ENCODE results near the gene ATXN7L3.
"Not testable (repeated sequence)": the region's sequence is repeated elsewhere in the genome, so short reads cannot be mapped to it uniquely, and the experiment has no call there.

Gene ATXN7L3, protein sequence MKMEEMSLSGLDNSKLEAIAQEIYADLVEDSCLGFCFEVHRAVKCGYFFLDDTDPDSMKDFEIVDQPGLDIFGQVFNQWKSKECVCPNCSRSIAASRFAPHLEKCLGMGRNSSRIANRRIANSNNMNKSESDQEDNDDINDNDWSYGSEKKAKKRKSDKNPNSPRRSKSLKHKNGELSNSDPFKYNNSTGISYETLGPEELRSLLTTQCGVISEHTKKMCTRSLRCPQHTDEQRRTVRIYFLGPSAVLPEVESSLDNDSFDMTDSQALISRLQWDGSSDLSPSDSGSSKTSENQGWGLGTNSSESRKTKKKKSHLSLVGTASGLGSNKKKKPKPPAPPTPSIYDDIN

DNA sequence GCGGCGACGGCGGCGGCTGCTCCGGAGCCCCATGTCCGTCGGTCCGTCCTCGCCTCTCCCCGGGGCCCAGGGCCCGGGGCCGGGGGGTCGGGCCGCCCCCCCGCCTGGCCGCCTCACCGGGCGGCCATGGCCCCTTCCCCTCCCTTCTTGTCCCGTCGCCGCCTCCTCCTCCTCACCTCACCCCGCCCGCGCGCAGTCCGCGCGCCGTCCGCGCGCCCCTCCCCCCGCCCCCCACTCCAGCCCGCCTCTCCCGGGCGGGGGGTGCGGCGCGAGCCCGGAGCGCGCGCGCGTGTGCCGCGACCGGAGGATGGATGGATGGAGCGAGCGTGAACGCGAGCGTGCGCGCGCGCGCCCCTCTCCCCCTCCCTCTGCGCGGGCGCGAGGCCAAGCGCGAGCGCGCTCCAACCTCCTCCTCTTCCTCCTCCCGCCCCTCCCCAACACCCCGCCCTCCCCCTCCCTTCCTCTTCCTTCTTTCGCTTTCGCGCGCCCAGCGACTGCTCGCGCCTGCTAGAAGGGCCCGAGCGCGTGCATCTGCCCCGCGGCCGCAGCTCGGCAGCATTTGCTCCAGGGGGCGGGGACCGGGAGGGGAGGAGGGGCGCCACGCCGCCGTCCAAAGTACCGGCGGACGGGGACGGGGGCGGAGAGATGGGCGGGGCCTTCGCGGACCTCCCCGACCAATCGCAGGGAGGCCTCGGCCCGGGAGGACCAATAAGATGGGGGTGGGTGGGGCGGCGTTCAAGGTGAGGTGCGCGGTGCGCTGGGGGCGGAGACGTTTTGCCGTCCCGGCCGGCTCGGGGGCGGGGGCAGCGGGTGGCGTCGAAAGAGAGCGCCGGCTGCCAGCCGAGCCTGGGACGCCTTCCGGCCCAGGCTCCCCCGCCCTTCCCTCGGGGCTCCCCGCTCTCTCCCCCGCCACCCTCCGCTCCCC lies at the start of gene ATXN7L3:
ATXN7L3 (minus strand) TSS at position 332 of the 925 bp plus-strand sequence. CDS start 1,814 bp downstream, outside the sequence.
- peak; percentile 99 for DNase-seq (ENCODE audit: low spot score)

DNA sequence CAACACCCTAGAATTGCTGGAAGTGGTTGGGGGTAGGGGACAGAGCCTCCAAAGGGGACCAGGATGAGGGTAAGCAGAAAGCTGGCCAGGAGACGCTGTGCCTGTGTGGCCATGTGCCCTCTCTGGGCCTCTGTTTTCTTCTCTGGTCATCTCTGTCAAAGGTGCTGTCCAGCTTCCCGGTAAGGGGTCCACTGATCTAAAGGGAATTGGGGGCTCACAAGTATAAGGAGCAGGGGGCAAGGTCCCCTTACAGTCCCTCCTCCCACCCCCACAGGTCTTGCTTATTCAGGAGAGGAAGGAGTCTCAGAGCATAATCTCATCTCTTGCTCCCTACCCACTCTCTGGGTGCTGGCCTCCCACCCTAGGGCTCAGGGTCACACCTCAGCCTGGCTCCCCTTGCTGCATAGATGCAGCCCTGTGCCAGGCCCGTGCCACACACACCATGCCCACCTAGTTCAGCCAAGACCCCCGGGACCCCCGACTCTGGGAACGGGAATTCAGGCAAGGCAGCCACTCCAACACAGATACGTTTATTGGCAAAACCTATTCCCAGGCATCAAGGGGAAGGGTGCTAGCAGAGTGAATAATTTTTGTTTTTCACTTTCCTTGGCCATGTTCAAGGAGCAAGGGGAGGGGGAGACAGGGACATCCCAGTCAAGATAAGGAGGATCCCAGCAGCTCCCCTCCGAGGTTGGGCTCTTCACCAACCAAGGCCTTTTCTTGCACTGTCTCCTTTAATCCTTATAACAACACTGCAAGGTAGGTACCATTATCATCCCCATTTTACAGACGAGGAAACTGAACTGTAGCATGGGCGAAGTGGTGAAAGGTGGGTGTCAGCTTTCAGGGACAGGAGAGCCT lies 48.4 kb upstream of the ATXN7L3 start:
- DNase-seq (ENCODE audit: low spot score) = no peak

DNA sequence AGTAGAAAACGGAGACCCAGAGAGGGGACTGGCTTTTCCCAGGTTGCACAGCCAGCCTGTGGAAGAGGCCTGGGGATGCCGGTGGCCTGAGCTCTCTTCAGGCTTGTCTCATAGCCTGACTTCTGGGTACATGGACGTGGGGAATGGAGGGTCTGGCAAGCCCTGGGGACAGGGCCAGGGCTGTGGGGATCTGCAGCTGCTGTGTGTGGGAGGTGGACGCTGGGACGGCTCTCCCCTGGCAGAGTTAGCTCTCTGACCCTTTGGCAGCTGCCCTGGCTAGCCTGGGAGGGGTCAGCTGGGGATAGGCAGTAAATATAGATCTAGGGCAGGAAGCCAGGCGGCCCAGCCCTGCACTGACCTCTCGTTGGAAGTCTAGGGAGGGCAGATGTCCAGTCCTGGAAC lies 47.8 kb upstream of the ATXN7L3 start:
- DNase-seq (ENCODE audit: low spot score) = no peak

DNA sequence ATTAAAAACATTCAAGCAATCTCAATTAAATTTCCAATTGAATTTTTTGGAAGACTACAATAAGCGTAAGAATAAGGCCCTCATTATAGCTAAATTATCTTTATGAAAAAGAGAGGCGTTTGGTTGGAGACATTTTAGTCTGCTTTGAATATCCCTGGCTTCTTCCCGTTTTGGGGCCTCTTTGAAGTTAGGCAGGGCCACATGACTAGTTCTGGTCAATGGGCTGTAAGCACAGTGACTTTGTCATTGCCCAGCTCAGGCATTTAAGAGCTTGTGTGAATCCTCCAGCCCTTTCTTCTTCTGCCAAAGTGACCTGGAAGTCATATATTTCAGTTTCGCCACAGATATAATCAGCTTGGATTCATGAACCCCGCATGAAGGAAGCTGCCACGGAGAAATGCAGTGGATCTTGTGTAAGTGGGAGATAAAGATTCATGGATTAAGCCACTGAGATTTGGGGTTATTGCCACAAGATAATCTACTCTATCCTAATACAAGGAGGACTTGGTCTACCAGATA lies 41.5 kb upstream of the ATXN7L3 start:
- DNase-seq (ENCODE audit: low spot score) = no peak

DNA sequence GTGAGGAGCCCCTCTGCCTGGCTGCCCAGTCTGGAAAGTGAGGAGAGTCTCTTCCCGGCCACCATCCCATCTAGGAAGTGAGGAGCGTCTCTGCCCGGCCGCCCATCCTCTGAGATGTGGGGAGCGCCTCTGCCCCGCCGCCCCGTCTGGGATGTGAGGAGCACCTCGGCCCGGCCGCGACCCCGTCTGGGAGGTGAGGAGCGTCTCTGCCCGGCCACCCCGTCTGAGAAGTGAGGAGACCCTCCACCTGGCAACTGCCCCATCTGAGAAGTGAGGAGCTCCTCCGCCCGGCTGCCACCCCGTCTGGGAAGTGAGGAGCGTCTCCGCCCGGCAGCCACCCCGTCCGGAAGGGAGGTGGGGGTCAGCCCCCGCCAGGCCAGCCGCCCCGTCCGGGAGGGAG lies 38.2 kb upstream of the ATXN7L3 start:
- DNase-seq (ENCODE audit: low spot score) = not testable (repeated sequence)

DNA sequence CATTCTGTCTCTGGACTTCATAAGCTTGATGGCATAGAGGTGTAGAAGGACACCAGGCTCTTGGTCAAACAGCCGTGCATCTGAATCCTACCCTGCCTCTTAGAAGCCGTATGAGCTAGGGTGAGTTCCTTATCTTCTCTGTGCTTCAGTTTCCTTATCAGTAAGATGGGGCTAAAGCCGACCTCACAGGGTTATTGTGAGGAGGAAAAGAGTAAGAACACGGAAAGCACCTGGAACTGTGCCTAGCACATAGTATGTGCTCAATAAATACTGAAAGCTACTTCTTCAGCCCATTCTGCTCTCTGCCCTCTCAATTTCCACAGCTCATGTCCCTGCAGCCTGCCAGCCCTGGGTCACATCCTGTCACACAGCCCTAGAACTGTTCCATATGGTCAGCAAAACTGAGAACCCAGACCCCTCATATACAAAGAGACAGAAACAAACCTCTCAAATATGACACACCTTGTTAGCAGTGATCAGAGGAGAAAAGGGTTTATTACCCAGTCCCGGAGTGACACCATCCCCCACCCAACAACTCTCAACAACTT lies 36.8 kb upstream of the ATXN7L3 start:
- no peak for DNase-seq (ENCODE audit: low spot score)

DNA sequence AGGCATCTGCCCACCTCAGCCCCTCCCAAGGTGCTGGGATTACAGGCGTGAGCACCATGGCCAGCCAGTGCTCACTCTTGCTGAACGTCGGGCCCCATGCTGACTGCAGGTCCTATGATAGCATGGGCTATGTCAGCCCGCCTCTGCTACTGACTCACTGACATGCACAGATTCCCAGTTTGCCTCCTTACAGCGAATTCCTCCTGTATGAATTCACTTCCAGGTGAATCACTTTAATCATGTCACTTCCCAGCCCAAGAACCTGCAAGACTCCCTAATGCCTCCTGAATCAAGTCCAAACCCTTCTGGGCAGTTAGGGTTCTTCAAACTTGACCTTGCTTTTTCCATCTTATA lies 35.9 kb upstream of the ATXN7L3 start:
- no peak for DNase-seq (ENCODE audit: low spot score)

DNA sequence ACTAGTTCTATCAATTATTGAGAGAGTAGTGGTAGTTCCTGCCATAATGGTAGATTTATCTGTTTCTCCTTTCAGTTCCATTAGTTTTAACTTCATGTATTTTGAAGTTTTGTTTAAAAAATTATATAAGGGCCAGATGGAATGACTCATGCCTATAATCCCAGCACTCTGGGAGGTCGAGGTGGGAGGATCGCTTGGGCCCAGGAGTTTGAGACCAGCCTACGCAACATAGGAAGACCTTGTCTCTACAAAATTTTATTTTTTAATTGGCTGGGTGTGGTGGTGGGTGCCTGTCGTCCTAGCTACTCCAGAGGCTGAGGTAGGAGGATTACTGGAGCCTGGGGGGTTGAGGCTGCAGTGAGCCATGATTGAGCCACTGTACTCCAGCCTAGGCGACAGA lies 33.9 kb upstream of the ATXN7L3 start:
- no peak for DNase-seq (ENCODE audit: low spot score)

DNA sequence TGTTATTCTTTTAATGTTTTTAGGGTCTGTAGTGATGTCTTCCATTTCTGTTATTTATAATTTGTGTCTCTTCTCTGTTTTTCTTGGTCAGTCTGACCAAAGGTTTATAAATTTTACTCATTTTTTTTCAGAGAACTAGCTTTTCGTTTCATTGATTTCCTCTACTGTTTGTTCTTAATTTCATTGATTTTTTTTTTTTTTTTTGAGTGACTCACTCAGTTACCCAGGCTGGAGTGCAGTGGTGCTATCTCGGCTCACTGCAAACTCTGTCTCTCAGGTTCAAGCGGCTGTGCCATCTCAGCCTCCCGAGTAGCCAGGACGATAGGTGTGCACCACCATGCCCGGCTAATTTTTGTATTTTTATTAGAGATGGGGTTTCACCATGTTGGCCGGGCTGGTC lies 32.4 kb upstream of the ATXN7L3 start:
- no peak for DNase-seq (ENCODE audit: low spot score)

DNA sequence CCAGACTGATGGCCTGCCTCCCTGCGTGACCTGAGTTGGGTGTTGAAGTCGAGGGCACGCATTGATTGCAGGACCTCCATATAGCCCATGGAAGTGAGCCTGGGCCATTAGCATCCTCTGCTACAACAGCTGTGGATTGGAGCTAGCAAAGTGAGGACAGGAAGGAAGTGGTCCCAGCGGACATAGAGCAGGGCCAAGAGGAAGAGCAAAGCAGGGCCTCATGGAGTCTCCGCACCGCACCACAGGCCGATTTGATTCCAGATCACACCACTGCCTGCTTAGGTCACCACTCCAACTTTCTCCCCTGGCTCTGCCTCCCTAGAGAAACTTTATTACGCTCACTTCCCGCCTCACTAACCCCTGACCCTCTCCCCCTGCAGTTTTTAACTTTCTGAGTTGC lies 30.5 kb upstream of the ATXN7L3 start:
- DNase-seq (ENCODE audit: low spot score) = no peak

DNA sequence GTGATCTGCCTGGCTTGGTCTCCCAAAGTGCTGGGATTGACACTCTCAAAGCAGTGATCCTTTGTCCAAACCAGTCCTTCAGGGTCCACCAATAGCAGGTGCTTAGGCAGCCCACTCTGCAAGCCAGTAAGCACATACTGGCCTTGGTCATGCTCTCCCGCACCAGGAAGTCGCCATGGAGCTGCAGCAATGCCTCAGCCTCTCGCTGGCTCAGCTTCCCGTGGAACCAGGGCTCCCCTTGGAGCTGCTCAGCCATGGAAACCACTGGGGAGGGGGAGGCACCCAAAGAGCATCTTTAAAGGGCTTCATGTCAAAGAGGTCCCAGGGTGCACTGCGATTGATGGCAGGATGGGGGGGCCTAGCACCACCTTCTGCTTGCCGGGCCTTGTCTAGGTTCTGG lies 29.4 kb upstream of the ATXN7L3 start:
- DNase-seq (ENCODE audit: low spot score) = no peak

DNA sequence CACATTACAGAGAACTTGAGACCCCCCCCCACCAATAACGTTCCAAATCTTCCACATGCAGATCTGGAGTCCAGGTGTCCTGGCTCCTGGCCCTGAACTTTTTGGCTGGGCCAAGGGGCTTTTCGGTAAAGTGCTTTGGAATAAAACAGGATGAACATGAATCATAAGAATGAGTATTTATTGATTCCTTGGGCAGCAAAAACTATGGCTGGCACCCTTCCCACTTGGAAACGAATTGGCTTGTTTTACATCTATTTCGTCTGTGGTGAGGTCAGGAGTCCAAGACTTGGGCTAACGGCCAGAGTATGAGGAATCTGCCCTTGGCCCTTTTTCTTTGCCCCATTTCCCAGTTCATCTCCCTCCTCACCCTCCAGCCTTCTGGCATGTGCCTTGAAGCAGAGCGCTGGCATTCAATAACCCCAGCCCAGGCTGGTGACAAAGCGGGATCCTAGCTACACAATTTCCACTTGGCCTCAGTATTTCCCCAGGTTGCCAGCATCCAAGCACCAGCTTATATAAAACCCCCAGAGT lies 23.9 kb upstream of the ATXN7L3 start:
- peak; percentile 58 for DNase-seq (ENCODE audit: low spot score)

DNA sequence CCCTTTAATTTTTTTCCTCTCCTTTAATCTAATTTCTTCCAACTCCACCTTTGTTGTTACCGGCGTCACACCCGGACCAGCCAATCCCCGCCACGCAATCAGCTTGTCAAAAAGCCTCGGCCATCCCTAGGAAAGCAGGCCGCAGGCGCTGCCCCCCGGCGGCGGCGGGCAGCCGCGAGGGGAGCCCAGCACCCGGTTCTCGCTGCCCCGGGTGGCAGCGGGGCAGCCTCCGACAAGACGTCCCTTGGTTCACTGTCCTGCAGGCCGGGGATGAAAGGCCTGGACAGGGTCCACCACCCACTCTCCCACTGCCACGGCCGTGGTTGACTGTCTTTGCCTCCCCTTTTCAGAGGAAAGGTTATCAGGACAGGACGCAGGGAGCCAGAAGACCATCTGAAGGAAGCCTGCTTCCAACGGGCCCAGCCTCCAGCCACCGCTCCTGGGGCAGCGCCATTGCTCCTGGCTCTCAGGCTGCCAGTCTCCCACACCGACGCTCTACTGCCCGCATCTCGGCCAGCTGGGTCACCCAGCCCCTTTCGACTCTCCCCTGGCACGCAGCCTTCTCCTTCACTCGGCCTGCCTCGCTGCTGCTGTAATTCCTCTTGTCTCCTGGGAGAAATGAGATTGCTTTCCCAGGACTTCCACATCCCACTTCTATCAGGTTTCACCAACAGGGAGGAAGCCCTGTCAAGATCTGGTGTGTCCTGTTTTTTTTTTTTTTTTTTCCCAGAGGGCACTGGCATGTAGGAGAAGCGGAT lies 22.6 kb upstream of the ATXN7L3 start:
- DNase-seq (ENCODE audit: low spot score) = peak; percentile 89

DNA sequence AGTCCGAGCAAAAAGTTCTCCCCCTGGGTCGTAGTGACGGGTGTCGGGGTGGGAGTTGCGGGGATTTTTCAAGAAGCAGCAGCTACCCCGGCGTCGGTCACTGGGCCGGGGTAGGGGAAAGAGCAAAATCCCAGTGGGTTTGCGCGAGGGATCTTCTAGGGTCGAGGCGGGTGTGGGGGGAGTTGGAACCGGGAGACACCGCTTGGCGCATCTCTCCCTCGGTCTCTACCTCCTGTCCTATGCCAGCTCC lies 22.1 kb upstream of the ATXN7L3 start:
- no peak for DNase-seq (ENCODE audit: low spot score)

DNA sequence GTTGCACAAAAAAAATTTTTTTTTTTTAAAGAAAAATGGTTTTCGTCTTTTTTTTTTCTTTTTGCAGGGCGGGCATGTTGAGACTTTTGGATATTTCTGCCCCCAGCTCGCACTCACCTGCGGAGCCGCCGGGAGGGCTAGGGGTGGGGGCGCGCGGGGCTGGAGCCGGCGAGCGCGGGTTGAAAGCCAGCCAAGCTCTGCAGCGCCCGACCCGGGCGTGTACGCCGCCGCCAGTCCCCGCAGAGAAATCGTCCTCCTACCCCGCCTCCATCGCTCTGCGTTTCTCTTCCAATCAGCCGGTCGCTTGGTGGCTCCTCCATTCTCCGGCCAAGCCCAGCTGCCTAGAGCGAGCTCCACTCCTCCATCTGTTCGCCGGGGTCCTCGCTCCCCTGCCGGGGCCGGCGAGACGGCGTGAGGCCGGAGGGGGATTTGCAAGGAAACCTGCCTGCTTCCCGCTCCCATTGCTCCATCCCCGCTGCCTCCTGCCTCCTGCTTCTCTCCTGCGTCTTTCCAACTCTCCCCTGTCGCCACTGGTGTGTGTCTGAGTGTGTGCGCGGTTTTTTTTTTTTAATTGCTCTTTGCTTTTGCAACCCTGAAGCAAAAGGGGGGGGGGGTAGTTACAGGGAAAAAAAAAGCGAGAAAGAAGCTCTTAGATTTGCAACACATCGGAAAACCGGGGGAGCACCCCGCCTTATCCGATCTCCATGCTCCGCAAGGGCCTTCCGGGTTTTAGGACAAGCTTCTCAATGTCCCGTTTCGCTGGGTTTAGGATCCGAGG lies 21.6 kb upstream of the ATXN7L3 start:
- DNase-seq (ENCODE audit: low spot score) = peak; percentile 87

DNA sequence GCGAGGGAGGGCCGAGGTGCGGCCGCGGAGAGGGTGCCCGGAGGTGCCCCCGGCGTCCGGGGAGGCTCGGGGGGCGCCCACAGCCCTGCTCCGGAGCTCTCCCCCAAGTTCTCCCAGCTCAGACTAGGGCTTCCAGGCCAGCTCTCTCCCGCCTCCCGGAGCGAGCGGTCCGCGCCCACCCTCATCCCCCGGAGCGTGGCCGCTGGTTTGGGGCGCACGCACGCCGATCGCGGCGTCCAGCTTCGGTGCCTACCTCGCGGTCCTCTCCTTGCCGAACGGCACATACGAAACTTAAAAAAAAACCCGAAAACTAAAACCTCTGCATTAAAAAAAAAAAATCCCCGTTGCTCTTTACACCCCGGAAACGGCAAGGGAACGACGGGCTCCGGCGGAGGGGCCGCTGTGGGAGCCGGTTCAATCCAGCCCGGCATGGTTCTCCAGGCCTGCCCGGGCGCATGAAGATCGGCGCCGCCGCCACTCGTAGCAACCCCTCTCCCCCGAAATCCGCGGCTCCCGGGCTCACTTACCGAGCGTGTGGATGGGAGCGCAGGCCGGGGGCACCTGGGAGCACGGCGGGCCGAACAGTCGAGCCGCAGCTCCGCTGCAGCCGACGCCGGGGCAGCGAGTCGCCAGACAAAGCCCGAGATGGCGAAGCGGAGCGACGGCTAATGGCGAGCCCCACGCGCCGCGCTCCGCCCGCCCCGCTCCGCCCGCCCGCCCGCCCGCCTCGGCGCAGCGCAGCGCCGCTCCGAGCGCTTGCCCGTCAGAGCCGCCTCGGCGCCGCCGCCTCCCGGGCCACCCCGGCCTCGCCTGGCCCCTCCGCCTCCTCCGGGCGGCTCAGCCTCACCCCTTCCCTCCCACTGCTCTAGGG lies 20.8 kb upstream of the ATXN7L3 start:
- peak; percentile 79 for DNase-seq (ENCODE audit: low spot score)

DNA sequence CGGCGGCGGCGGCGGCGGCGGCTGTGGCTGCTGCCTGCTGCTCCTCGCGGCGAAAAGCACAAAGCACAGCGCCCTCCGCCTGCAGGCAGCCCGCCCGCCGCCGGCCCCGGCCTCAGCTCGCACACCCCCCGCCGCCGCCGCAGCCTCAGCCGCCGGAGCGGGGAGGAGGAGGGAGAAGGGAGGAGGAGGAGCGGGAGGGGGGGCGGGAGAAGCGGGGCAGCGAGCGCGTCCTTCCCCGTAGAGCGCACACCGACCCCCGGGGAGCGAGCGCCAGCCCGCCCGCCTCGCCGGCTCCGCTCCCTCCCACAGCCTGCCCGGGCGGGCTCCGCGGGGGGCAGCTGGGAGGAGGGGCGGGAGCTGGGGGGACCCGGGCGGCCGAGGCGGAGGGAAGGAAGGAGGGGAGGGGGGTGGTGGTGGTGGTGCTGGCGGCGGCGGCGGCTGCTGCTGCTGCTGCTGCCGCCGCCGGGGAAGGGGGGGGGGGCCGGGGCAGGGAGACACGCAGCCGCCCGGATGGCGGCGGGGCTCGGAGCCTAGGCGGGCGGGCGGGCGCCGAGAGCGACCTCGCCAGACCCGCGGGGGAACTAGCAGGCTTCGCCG lies 20.0 kb upstream of the ATXN7L3 start, which contains the start of gene UBTF:
UBTF (minus strand) TSS at position 60 of the 597 bp plus-strand sequence. CDS start 1,446 bp downstream, outside the sequence.
- peak; percentile 67 for DNase-seq (ENCODE audit: low spot score)

DNA sequence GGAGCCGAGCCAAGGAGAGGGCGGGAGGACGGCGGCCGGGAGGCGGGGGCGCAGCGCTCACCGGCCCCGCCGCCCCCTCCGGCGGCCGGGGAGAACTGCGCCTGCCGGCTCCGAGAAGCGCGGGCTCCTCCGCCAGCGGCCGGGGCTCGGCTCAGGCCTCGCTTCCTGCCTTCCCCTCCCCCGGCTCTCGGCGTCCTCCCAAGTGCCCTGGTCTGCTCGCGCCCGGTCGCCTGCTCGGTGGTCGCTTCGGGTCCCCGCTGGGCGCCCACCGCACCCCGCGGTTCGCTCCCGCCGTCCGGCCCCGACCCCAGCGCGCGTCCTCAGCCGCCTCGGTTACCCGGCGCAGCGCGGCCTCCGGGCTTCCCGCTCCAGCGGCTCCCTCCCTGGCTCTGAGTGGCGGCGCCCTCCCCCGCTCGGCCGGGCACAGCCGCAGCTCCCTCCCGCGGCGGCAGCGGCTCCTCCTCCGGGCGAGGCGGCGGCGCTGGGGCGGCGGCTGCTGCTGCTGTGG lies 19.5 kb upstream of the ATXN7L3 start:
- peak; percentile 87 for DNase-seq (ENCODE audit: low spot score)
